Suppressor macrophage treated with lipopolysaccharide for 4 hours (primary cell): Measurements from ENCODE around the gene IL12RB2.
A peak's percentile ranks its signal among the peaks of the same experiment; 100 is the strongest.

ENCODE experiments used
- DNase-seq: peaks from one replicate; pipeline ENCODE4 v3.0.0-alpha.2; 2020

IL12RB2 gene

GRCh38 chr1:67313934-67314671 lies 6.4 kb downstream of the IL12RB2 start:
- DNase-seq, result no peak

GRCh38 chr1:67314696-67315095 lies 7.0 kb downstream of the IL12RB2 start:
- DNase-seq, result no peak

GRCh38 chr1:67316180-67316902 lies 8.7 kb downstream of the IL12RB2 start:
- DNase-seq, result no peak

- DNase-seq, result no peak
Observed at GRCh38 chr1:67316918-67317317, 9.2 kb downstream of the IL12RB2 start.

- DNase-seq, result no peak
Observed at GRCh38 chr1:67317803-67318202, 10.1 kb downstream of the IL12RB2 start.

GRCh38 chr1:67322442-67322841 lies 14.8 kb downstream of the IL12RB2 start:
- no peak for DNase-seq

GRCh38 chr1:67323087-67323486 lies 15.4 kb downstream of the IL12RB2 start:
- no peak for DNase-seq

- no peak for DNase-seq
Observed at GRCh38 chr1:67324068-67324467, 16.4 kb downstream of the IL12RB2 start.

- DNase-seq, result no peak
Observed at GRCh38 chr1:67327864-67328466, 20.3 kb downstream of the IL12RB2 start.

- DNase-seq, result no peak
Observed at GRCh38 chr1:67332653-67333529, 25.2 kb downstream of the IL12RB2 start.

GRCh38 chr1:67333603-67334002 lies 25.9 kb downstream of the IL12RB2 start:
- DNase-seq, result no peak

GRCh38 chr1:67335411-67335810 lies 27.7 kb downstream of the IL12RB2 start:
- no peak for DNase-seq

- no peak for DNase-seq
Observed at GRCh38 chr1:67336157-67336556, 28.5 kb downstream of the IL12RB2 start.

GRCh38 chr1:67336783-67337182 lies 29.1 kb downstream of the IL12RB2 start:
- DNase-seq, result no peak

- DNase-seq, result peak; percentile 68
Observed at GRCh38 chr1:67338642-67339041, 31.0 kb downstream of the IL12RB2 start.

- DNase-seq, result peak; percentile 43
Observed at GRCh38 chr1:67339623-67340343, 32.1 kb downstream of the IL12RB2 start.

GRCh38 chr1:67342076-67342890 lies 34.6 kb downstream of the IL12RB2 start:
- peak; percentile 55 for DNase-seq

GRCh38 chr1:67345556-67345955 lies 37.9 kb downstream of the IL12RB2 start:
- DNase-seq, result no peak

GRCh38 chr1:67346982-67347381 lies 39.3 kb downstream of the IL12RB2 start:
- DNase-seq, result no peak

GRCh38 chr1:67347688-67348472 lies 40.2 kb downstream of the IL12RB2 start:
- peak; percentile 51 for DNase-seq
